Fibroblast of pulmonary artery (primary cell): ENCODE results near the gene MTR.
A peak's percentile ranks its signal among the peaks of the same experiment; 100 is the strongest.

Experiments used
- DNase-seq: peaks from one replicate; pipeline ENCODE4 v3.0.0-alpha.2; 2010; ENCODE audit warnings: low read depth
- H3K4me3 ChIP-seq: replicated peaks from 2 replicates; pipeline ENCODE4 v1.5.1; 2011; ENCODE audit warnings: low read depth, mild to moderate bottlenecking, control low read depth, low read length, moderate library complexity
- CTCF ChIP-seq: IDR thresholded peaks from 2 replicates; pipeline ENCODE4 v1.5.1; 2011; ENCODE audit warnings: mild to moderate bottlenecking, control low read depth, low read length, inconsistent platforms; ENCODE audit errors: missing control alignments

Gene MTR

DNA sequence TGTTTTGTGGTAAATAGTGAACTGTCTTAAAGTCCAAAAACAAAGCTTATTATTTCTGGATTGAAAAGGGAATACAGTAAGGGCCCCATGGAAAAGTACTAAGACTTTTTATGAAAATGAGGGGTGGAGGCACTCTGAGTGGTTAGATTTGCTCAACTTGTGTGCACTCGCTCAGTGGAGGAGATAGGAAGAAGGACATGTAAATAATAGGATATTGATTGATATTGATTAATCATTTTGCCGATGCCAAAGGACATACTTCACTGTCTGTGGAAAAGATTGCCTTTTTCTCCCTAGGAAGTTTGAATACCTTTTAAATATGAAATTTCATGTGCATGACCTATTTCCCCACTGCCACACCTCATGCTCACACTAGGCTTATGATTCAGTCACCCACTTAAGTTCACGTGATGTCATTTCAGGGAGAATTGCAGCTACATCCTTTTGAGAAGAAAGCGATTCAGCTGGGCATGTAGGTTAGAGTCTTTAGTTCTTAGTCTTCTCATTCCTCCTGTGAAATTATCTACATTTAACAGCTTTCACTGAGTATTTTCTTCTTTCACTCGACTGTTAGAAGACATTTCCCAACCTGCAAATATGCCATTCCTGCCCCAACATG is 5.0 kb downstream of the MTR start:
- DNase-seq = no peak
- H3K4me3 ChIP-seq = no peak overlapping the region
- TF ChIP-seq CTCF = no peak

GRCh38 chr1:236800623-236801022 is 5.5 kb downstream of the MTR start:
- H3K4me3 ChIP-seq = no peak overlapping the region
- no peak for DNase-seq

DNA sequence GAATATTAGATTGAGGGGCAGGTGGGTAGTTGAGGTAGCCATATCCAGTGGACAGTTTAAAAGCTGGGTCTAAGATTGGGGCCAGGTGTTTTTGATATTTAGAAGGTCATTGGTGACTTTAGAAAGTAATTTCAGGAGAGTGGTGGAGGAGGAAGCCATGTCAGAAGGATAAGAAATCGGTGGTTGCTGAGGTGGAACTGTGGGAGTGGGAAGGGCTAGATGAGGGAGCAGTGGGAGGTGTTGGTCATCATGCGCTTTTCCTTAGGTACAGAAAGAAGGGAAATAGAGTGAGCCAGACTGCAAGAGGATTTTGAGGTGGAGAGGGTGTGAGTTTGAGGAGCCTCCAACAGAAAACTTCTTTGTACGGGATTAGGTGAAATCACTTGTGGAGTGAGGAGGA is 7.2 kb downstream of the MTR start:
- no peak overlapping the region for H3K4me3 ChIP-seq
- DNase-seq = no peak
- TF ChIP-seq CTCF = no peak

More at GRCh38 chr1:236800623-236801022, 5.5 kb downstream of the MTR start:
- TF ChIP-seq CTCF = no peak

DNA sequence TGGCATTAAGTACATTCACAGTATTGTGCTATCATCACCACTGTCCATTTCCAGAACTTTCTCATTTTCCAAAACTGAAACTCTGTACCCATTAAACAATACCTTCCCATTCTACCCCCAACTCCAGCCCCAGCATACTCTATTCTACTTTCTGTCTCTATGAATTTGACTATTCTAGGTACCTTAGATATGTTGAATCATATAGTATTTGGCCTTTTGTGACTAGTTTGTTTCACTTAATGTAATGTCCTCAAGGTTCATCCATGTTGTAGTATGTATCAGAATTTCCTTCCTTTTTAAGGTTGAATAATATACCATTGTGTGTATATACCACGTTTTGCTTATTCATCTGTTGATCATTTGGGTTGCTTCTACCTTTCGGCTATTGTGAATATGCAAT is 11.5 kb downstream of the MTR start:
- no peak for DNase-seq
- TF ChIP-seq CTCF = no peak
- H3K4me3 ChIP-seq = no peak overlapping the region

DNA sequence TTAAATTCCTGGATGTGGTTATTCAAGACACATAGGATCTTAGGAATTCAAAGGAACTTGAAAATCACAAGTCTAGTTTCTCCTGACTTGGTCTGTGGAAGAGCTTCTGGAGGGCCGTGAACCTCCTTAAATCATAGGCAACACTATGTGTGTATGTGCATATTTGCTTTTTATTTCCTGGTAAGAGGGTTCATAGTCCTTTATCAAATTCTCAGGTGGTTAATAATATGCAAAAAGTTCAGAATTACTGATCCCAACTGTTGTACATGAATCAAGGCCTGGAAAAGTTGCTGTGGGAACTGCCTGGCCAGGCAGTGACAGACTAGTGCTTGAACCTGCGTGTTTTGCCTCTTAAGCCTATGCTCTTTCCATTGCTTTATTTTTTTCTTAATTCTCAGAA is 12.9 kb downstream of the MTR start:
- no peak for DNase-seq
- TF ChIP-seq CTCF = no peak
- H3K4me3 ChIP-seq = no peak overlapping the region

DNA sequence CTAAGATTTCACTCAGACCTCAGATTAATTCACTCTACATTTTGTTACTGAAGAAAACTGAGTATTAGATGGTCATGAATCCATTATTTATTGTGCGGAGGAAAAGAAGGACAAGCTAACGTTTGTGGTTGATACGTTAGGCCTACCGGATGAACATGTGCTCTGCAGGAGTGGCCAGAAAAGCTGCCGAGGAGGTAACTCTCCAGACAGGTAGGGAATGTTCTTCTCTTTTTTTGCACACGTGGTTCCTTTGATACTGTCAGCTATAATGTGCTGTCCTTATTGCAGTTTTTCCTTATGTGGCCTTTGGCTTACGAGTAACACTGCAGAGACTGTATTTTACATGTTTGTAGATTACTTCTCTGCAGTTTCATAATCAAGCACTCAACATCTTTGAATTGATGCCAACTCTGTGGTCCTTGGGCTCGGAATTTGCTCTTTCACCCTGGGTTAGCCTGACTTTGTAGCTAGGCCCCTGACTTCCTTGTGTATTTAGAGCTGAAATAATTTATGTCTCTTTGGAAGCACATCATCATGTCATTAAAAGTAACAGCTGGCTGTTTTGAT is 13.6 kb downstream of the MTR start:
- TF ChIP-seq CTCF = no peak
- DNase-seq = peak; percentile 10
- H3K4me3 ChIP-seq = no peak overlapping the region

GRCh38 chr1:236809148-236809547 is 14.1 kb downstream of the MTR start:
- H3K4me3 ChIP-seq = no peak overlapping the region
- DNase-seq = no peak
- TF ChIP-seq CTCF = no peak
